GM10266 (cell line): Measurements from ENCODE around the gene UBE4A.

Source experiments
- DNase-seq: peaks from one replicate; pipeline ENCODE4 v3.0.0; 2012; ENCODE audit errors: extremely low spot score
- CTCF ChIP-seq: IDR thresholded peaks from 2 replicates; pipeline ENCODE4 v1.5.1; 2012; ENCODE audit warnings: mild to moderate bottlenecking, low read depth; ENCODE audit not compliant: control insufficient read depth, insufficient read depth; ENCODE audit errors: missing control alignments

Gene UBE4A

DNA sequence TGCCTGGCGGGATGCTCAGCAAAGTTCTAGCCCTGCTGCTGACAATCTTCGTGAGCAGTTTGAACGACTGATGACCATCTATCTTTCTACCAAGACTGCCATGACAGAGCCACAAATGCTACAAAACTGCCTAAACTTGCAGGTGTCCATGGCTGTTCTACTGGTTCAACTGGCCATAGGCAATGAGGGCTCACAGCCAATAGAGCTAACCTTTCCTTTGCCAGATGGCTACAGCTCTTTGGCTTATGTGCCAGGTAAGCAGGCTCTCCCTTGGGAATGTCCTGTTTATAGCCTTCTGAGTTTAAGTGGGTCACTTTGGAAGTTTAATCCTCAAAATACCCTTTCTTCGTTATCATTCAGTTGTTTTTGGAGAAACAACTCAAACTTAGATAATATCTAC is 20.1 kb downstream of the UBE4A start:
- no peak for TF ChIP-seq CTCF
- no peak for DNase-seq

GRCh38 chr11:118380571-118380970 is 21.2 kb downstream of the UBE4A start:
- DNase-seq = no peak
- TF ChIP-seq CTCF = no peak

DNA sequence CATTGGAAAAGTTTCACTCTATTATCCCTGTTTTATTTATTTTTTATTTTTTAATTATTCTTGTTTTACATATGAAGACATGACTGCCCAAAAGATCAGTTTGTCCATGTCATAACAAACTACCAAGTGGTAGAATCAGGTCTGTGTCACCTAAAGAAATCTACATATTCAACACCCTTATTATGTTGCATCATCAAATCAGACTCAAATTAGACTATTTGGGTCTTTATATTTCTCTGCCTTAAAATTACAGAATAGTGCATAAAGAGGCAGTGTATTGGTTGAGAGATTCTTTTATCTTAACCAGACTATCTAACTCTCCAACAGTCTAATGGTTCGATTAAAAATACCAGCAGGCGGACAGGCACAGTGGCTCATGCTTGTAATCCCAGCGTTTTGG is 23.6 kb downstream of the UBE4A start:
- no peak for TF ChIP-seq CTCF
- DNase-seq = no peak

DNA sequence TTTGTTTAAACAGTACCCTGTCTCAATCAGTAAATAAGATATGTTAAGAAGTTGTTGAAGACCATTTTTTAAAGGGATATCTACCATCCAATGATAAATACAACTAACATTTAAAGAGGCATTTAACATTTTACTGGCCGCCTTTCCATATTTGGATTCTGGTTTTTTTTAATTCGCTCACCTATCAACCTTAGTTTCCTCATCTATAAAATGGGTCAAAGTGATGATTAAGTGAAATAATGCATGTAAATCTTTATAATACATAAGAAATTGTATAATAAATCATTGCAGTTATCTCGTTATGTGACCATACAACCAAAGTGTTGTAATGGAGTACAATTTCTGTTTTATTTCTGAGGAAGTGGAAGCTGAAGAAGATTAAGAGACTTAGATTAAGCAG is 24.3 kb downstream of the UBE4A start:
- no peak for TF ChIP-seq CTCF
- no peak for DNase-seq

DNA sequence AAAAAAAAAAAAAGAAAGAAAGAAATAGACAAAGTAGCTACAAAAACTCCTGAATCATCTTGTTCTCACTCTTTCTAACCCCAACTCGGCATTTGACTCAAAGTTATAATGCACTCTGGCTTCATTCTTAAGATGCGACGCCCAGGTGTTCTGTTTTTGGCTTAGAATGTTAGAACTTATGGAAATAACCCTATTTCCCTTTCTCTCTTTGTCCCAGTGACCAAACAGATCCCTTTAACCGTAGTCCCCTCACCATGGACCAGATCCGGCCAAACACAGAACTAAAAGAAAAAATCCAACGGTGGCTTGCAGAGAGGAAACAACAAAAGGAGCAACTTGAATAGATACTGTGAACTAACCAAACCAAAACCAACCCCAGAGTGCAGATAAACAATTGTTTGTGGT is 36.7 kb downstream of the UBE4A start:
- no peak for TF ChIP-seq CTCF
- no peak for DNase-seq

DNA sequence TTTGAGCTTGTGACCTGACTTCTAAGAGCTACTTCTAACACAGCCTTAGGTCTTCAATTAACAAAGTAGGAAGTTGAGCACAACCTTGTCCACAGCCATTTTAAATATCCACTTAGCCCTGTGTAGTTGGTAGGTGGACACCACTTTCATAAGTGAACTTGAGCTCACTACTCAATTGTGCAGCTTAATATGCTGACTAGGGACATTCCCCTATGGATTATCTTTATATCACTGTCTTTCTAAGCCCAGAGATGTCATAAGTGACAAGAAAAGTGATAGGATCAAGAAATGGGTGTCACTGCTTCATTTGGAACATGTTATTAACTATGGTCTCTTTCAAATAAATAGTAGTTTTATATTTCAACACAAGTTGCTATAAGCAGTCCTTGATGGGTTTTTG is 38.0 kb downstream of the UBE4A start:
- no peak for DNase-seq
- TF ChIP-seq CTCF = no peak

DNA sequence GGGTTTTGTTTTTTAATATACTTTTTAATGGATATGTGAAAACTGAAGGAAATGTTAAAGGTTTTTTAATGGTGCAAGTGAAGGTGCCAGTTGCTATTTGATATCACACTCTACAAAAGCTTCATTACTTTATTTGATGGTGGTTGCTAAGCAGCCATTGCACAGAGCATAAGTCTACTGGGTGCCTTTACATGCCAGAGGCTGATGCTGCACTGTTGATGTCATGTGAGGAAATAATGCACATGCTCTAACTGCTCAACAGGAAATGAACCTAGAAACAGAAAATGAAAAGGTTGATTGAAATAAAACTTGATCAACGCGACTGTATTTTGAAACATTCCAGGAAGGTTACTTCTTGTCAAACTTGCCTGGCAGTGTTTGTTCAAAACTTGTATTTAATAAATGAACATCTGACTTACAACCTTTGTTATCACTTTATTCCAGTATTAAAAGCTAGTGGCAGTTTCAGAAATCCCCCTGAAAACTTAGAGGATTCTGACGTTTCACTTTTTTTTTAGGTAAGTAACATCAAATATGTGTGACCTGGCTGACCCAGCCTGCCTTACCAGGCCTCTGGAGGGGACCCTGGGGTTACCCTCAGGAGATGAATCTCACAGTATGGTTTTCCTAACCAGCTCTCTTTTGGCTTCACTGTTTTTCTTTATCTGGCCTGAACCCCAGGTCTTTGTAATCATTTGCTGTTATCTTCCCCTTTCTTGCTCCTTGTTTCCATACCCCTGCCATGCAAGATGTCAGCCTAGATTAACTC is 39.6 kb downstream of the UBE4A start:
- DNase-seq = peak; percentile 15
- no peak for TF ChIP-seq CTCF
